ENCODE results near the gene AOAH.

Gene AOAH

DNA sequence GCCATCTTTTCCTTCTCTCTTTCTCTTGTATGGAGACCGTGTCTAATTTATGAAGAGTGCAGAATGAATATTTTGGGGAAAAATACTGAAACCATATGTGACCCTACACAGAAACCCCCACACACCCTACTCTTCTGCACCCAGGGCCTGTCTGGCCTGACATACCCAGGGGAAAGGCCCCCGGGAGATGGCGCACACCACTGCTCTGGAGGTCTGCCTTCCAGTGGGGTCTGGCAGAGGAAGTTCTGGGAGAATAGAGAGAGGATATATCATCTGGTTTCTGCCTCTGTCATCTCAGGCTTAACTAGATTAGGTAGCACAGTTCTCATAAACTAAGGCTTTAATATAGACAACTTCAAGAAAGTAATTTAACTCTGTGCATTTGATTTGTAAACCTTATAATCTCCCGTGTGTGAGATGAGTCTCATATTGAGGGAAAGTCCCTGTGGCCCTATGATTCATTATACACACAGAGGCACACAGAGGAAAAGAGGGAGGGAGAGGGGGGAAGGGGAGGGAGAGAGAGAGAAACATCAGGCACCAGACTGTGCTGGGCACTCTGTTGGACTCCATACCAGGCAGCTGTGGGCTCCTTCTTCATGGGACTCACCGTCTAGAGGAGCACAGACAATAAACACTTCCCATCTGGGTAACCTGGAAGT lies 123.3 kb downstream of the AOAH start:
- DNase-seq (ENCODE audit: low spot score), result no peak

DNA sequence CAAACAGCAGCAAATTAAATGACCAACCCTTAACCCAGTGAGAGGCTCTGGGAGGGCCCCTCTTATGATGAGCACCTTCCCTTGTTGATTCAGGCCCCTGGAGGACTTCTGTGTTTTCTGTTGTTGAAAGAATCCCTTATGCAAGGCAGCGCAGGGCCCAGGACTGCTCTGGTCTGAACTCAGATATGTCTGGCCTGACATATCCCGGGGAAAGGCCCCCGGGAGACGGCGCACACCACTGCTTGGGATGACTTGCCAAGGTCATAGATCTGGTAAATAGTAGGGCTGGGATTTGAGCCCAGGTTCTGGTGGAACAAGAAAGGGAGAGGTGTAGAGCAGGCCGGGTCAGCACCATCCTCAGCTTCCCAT lies 124.0 kb downstream of the AOAH start:
- DNase-seq (ENCODE audit: low spot score), result no peak

DNA sequence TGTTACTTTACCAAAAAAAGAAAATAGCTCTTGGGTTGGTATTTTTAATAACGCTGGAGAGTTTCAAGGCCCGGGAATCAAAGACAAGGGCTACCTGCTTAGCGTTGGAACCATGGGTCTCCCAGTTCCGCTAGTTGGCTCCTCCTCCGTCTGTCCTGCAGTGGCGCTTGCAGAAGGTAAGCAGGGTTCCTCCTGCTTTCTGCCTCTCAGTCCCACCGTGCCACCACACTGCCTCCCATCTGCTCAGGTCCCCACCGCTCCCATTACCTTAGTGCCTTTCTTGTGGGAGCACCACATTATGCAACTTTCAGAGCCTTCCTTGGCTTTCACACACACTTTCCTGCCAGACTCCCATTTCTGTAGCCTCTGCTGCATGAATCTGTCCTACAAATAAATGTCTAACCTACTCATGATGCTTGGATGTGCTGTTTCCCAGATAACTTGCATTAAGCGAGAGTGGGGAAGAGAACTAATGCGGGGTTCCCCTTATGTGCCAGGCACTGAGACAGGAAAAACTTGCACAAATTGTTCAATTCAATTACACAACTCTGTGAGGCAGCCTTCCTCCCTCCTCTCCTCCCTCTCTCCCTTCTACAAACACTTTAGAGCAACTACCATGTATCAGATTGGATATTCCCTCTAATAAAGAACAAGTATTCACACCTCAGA lies 124.5 kb downstream of the AOAH start:
- DNase-seq (ENCODE audit: low spot score), result no peak

DNA sequence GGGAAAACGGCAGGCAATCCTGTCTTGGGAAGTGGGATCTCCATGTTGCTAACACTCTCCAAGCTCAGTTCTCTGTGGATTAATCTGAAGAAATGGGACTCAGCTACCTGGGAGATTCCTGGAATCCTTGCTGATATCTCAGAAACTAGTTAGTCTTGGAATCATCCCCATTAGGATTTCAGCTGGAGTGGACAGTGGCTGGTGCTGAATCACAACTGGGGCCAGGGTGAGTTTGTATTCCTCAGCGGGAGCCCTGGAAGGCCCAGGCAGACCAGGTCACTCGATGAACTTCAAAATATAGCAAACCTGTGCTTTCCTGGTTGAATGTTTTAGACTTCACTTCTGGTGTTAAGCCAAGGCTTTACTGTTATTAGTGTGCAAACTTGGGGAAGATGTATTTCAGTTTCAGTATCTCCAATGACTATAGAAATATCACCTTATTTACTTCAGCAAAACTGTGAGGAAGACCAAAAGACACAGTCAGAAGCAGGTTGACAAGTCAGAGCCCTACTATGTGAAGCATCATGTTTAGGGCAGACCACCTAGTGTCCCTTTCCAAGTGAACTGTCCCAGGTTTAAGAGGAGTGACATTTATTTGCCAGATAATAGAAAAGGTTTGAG lies 126.1 kb downstream of the AOAH start:
- no peak for DNase-seq (ENCODE audit: low spot score)

DNA sequence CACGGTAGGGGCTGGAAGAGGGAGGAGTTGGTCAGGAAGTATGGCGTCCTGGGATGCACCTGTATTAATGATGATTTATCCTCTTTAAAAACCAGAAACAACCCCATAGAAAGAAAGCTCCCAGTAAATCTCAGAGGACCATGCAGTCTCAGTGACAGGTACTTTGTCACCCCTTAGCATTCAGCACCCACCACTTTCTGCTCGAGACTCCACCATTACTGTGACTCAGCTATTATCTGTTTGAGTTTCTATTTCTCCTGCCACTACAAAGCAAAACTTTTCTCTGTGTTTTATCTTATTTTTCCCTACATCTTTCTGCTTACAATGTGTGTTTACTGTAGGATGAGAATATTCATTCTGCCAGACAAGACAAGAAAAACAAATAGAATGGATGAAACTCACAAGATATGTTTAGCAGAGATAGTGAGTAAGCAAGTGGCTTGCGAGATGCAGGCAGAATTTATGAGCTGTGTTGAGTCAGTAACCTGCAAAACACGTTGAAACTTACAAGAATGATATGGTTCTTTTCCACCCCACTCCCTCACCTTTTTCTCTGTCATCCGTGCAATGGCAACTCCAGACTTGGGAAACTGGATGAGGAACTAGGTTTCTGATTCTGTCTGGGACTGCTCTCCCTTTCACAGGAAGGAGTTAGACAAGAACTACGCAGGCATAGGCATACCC lies 127.1 kb downstream of the AOAH start:
- DNase-seq (ENCODE audit: low spot score), result no peak

DNA sequence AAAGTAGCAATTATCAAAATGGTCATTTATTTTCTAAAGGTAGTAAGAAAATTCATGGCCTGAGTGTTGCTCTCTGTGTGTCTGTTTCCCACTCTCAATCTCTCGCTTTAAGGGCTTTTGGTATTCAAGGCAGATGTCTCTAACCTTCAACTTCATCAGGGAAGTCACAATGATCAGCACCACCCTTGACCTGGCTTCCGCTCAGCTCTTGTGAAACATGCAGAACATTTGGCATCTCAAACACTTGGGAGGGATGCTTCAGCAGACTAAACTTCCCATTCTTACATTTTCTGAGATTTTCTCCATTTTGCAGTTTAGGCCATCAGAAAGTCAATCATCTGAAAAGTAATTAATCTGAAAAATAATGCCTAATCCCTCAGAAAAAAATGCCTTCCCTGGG lies 129.8 kb downstream of the AOAH start:
- no peak for DNase-seq (ENCODE audit: low spot score)

DNA sequence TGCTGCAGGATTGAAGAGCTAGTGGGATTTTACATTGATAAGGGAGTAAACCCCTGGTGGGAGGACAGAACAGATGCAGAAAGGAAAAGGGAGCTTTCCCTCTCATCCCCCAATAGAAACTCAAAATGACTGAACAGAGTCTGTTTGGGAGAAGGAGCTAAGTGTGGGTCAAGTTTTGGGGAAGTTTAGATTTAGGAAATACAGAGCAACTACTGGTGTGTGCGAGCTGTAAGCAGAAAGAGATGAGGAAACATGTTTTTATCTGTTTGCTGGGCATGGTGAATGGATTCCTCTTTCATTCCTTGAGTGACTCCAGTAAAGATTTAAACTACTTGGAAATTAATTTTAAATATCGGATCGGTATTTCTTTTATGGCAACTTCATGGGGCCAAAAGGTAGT lies 132.7 kb downstream of the AOAH start:
- no peak for DNase-seq (ENCODE audit: low spot score)

DNA sequence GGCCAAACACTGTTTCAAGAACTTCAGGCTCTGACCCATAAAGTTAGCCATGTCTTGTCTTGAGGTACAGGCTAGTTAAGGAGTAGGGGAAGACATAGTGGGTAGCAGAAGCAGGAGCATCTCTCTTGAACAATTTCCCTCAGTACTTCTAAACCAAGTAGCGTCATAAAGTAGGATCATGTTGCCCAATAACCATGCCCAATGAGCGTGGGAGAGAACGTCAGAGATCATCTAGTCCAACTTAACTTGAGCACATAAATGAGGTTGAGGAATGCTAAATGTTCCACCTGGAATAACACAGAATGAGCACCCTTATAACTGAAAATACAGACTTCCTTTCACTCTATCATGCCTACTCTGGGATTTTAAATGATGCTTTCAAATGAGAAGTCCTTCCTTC lies 134.9 kb downstream of the AOAH start:
- no peak for DNase-seq (ENCODE audit: low spot score)

DNA sequence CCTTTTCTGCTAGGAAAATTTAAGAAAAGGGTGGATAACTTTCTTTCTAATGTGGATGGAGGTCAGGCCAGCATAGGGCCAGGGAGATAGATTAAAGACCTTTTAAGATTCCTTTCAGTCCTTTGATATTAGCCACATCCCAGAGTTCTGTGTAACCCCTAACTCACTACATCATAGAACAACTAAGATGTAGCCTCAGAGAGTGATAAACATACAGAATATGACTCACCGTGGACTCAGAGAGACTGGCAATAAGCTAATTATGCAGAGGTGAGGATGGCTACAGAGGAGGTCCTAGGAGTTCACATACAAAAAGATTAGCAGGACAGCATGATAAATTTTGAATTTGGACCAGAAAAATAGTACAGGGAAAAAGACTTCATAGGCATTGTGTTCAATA lies 141.0 kb downstream of the AOAH start:
- no peak for DNase-seq (ENCODE audit: low spot score)

DNA sequence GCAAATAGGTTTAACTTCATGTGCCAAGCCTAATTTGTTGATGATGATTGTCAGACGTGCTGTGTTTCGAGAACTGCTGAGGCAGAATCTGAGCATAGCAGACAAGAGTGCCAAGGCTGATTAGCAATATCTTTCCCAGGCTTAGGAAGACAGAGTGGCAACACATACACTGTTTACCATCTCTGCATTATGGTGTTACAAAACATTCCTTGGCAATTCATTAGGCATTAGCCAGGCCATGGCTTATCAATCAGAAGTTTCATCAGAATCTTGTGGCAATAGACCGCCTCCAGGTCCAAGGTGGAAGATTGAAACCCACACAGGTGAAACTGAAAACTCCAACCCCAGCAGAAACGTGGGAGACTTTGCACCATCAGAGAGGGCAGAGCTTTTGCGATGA lies 148.5 kb downstream of the AOAH start:
- DNase-seq (ENCODE audit: low spot score), result no peak

DNA sequence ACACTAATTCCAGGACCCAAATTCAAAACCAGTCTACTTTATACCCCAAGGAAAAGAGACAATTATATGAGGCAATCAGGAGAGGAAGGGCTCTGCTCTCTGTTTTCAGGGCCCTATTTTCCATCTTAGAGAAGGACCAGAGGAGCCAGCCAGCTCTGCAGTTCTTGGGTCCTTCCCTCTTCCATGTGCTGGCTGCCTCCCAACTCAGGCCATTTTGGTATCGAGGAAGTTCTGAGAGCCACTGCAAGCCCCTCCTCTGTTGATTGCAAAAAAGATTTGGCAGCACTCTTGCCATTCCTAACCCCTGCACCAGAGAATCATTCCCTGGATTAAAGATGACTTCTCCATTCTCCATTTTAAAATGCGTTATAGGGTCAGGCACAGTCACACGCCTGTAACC lies 151.2 kb downstream of the AOAH start:
- DNase-seq (ENCODE audit: low spot score), result no peak

DNA sequence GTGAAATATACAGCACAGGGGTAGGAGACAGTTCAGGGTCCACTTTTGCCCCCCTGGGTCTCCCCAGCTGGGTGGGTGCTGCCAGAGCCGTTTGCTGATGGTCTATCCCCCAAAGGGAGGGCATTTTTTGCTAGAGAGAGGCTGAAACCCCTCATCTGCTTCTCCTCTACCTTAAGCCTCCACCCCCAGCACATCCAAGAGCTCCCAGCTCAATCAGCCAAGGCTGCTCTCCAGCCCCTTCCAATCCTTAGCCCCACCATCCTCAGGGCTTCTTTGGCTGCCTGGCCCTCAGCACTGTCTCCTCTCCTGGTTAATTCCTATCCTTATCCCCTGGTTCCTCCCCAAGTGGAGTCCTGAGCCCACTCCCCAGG lies 153.1 kb downstream of the AOAH start:
- no peak for DNase-seq (ENCODE audit: low spot score)

DNA sequence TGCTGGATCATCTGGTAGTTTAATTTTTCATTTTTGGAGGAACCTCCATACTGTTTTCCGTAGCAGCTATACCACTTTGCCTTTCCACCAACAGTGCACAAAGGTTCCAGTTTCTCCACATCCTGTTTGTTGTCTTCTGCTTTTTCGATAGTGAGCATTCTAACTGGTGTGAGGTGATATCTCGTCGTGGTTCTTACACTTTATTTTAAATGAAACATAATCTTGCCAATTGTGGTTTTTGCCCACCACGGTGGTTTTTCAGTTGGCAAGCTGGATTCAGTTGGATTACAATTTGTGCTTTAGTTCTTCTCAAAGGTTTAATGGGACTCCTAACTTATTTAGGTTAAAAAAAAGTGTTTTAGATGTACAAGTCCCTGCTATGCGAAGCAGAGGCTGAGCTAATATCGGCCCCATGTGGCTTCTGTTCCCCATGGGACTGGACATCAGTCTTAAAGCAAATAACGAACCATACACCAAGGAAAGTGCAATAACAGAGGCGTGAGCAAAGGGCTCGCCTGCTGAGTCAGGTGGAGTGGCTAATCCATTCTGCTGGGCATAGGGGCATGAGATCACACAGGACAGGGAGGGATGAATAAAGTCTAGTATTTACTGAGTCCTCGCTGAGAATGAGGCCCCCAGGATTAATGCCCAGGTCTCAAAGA lies 153.6 kb downstream of the AOAH start:
- DNase-seq (ENCODE audit: low spot score), result no peak

DNA sequence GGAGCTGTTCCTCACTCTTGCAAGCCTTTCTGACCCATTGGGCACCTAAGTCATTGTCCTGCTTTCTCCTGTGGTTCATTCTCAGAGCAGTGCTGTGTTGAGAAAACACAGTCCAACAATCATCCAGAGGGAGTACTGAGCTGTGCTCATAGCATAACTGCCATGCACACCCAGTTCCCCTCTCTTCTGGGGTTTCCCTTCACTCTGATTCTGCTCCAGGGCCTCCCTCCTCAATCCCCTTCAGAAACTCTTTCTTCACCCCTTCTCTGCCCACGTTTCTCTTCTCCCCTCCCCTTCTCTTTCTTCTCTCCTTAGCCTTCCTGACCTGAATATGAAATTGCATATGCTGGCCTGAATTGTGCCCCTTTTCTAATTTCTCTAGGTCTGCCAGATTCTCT lies 155.8 kb downstream of the AOAH start:
- DNase-seq (ENCODE audit: low spot score), result no peak

DNA sequence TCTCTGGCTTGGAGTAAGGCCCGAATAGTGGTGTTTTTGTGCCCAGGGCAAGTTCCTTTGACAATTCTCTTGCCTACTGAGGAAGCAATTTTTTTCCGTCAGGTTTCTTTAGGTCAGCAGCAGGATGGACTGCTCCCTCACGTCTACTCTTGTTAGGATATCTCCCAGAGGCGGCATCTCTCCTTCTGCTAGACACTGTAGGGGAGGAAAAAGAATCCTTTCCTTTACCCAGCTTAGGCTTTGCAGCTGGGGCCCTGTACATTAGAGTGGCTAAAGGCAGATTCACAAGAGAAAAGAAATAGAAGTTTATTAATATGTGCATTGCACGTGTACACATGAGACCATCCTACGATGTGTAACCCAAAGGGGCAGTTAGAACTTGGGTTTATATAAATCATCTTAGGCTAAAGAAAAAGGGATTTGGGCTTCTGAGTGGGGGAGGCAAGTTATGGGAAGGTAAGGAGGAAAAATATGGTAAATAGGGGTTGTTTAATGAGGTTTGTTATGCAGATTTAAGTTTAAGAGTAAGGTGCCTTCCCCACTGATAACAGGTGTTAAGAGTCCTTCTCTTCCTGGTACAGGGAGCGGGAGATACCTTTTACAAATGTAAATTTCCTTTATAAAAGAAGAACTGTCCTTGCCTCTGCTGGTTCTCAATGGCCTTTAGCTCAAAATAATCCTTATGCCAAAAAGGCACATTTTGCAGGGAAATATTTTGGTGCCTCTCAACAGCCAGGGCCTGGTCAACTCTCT lies 156.4 kb downstream of the AOAH start:
- no peak for DNase-seq (ENCODE audit: low spot score)

DNA sequence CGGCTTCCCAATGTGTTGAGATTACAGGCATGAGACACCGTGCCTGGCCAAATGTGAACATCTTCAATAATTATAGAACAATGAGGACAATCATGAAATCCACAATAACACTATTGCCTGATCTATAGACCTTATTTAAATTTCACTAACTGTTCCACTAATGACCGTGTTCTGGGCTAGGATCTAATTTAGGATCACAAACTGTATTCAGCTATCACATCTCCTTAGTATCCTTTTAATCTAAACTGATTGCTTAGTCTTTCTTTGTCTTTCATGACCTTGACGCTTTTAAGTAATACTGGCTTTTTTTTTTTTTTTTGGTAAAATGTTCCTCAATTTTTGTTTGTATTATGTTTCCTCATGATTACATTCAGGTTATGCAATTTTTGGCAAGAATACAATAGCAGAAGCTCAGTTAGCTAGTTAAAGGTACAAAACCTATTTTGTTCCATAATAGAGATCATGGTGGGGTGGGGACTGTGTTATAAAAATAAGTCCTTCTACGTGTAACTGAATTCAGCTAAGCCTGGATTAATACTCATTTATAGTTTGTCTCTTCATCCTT lies 158.4 kb downstream of the AOAH start:
- no peak for DNase-seq (ENCODE audit: low spot score)

DNA sequence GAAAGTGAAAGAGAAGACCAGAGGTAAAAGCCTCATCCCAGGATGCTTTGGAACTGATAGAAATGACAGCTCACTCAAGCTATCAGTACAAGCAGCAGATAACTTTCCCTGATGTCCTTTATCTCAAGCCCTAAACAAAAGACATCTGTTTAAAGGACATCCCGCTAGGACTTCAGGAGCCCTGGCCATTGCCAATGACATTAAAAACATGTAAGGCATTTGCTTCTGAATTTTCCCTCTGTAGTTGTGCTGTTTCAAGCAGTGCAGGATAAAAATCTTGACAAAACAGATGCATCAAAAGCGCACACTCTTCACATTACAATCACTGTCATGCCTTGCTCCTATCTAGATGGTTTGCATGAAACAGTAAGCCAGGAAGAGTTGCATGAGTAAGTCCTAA lies 159.8 kb downstream of the AOAH start:
- DNase-seq (ENCODE audit: low spot score), result no peak

DNA sequence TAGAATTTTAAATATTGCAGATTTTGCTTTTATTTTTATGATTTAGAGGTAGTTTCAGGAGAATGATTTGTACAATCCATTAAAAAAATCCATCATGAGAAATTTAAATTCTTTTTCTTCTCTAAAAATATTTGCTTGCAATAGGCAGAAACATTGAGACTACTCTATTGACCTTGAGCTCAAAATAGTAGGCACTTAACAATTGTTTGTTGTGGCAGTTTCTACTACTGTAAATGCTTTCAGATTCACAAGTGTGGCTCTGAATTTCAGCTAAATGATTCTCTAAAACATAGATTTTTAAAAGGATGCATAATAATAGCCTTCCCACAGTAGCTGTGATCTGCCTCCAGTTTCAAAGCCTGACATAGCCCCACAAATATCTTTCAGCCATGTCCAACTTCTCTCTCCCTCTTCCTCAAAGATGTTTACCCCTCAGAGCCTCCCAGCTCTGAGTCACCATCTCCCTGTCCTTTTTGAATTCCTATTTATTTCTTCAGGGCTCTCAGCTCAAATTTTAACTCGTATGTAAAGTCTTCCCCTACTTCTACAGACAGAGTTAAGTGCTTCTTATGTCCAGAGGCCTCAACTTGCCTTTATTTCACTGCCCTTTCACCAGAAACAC lies 160.5 kb downstream of the AOAH start:
- no peak for DNase-seq (ENCODE audit: low spot score)

DNA sequence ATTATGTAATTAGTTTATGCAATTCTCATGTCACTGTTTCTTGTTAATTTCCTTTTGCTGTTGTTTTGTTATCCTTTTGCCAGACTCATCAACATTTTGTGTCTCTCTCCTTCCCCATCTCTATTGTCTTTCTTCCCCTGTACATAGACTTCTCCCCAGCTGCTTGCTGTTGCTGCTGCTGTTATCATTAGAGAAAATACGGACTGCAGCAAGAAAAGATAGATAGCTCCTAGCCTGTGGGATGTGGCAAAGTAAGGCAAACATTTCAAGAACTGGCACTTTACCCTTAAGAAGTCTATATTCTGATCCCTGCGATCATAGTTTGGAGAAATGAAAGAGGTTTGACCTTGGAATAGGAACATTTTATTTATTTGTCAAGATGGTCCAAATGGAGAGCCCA lies 162.2 kb downstream of the AOAH start:
- DNase-seq (ENCODE audit: low spot score), result no peak

DNA sequence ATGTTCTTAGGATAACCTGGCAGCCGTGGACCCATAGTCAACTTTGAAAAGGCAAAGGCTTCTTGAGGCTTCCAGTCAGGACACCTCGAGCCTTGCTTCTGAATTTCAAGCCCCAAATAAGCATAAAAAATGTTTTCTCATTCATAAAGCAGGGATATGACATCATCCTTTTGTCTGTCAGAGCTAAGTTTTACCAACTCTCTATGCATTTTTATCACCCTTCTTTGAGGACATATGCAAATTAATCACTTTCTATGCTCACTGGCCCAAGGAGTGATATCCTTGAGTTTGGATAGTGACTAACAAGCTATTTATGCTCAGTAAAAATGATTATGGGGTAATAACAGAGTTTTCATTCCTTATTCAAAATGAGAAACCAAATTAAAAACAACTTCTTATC lies 175.3 kb downstream of the AOAH start:
- DNase-seq (ENCODE audit: low spot score), result no peak

DNA sequence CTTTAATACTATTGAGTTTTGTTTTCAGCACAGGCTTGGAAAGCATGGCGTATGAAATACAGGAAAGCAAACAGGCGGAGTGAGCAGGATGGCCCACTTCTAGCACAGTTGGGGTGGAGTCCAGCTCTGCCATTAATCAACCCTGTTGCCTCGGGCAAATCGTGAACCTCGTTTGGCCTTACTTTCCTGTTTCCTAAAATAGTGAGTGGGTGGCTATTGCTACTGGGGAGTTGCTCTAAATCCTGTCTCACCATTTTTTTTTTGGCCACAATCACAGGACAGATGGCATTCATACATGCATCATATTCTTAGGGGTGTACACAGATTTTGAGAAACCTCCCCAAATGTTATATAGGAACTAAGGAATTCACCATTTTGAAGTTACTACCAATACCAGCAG lies 176.9 kb downstream of the AOAH start:
- no peak for DNase-seq (ENCODE audit: low spot score)

All from hematopoietic multipotent progenitor cell treated with erythropoietin and hydrocortisone succinate and interleukin-3 and kit ligand, for 15 days (in vitro differentiated cells).